ENCODE results near the gene CEP104.

Gene CEP104

DNA sequence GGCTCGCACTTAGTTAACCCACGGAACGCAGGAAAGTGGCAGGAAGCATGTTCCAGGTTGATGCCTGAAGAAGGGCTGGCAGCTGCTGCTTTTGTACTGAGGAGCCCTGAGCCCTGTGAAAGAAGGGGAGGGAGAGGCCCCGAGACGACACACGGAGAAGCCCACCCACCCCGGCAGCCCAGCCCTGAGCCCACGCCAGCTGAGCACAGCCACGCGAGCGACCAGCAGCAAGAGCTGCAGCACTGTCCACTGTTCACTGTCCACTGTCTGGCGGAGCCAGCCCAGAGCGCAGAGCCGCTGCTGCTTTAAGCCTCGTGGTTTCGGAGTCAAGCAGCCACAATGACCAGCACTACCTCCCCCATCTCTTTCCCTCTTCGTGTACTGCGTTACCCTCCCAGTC lies 66.1 kb downstream of the CEP104 start:
- no peak overlapping the region for H3K4me3 ChIP-seq (ENCODE audit: low read depth, low read length)
- TF ChIP-seq, protein P1, sequence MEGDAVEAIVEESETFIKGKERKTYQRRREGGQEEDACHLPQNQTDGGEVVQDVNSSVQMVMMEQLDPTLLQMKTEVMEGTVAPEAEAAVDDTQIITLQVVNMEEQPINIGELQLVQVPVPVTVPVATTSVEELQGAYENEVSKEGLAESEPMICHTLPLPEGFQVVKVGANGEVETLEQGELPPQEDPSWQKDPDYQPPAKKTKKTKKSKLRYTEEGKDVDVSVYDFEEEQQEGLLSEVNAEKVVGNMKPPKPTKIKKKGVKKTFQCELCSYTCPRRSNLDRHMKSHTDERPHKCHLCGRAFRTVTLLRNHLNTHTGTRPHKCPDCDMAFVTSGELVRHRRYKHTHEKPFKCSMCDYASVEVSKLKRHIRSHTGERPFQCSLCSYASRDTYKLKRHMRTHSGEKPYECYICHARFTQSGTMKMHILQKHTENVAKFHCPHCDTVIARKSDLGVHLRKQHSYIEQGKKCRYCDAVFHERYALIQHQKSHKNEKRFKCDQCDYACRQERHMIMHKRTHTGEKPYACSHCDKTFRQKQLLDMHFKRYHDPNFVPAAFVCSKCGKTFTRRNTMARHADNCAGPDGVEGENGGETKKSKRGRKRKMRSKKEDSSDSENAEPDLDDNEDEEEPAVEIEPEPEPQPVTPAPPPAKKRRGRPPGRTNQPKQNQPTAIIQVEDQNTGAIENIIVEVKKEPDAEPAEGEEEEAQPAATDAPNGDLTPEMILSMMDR (IDR thresholded peaks at IDR 0.05; ENCODE audit: low read depth, low read length, missing control alignments) = no peak
- DNase-seq (ENCODE audit: low read depth) = no peak

- no peak overlapping the region for H3K4me3 ChIP-seq (ENCODE audit: low read depth, low read length)
- TF ChIP-seq, protein P1 (IDR thresholded peaks at IDR 0.05; ENCODE audit: low read depth, low read length, missing control alignments) = no peak
- DNase-seq (ENCODE audit: low read depth) = no peak
Observed at GRCh38 chr1:3790500-3790923, 66.5 kb downstream of the CEP104 start.

- no peak overlapping the region for H3K4me3 ChIP-seq (ENCODE audit: low read depth, low read length)
- TF ChIP-seq, protein P1 (IDR thresholded peaks at IDR 0.05; ENCODE audit: low read depth, low read length, missing control alignments) = no peak
Observed at GRCh38 chr1:3789421-3790300, 67.3 kb downstream of the CEP104 start.

DNA sequence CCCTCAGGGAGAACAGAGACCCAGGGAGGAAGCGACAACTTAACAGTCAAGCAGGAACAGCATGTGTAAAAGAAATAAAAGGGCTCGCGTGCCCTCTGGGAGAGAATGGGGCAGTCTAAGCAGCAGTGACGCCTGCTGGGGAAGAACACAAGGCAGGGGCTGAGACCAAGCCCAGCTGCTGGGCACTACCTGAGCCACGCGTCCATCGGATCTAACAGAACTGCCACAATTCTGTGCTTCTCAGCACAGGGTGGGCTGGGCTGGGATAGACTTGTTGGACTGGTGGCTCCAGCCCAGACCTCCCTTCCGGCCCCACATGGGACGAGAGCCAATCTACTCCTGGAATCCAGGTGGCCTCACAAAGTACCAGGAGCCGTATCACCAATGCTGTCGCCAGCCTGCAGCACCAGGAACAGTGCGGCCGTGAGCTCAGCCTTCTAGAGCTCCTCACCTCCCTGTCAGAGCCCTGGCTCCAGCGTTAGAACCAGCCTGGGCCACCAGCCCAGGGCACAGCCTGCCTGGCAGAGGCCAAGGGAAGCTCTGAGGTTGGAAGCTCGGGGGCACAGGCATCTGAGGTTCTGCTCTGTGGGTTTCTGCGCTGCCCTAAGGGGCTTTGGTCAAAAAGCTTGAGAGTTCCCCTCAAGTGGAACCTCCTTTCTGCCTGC lies 68.1 kb downstream of the CEP104 start:
- TF ChIP-seq, protein P1 (IDR thresholded peaks at IDR 0.05; ENCODE audit: low read depth, low read length, missing control alignments) = no peak
- H3K4me3 ChIP-seq (ENCODE audit: low read depth, low read length) = no peak overlapping the region
- no peak for DNase-seq (ENCODE audit: low read depth)

More at GRCh38 chr1:3789421-3790300, 67.3 kb downstream of the CEP104 start:
- DNase-seq (ENCODE audit: low read depth) = no peak

- DNase-seq (ENCODE audit: low read depth) = no peak
- H3K4me3 ChIP-seq (ENCODE audit: low read depth, low read length) = no peak overlapping the region
- TF ChIP-seq, protein P1 (IDR thresholded peaks at IDR 0.05; ENCODE audit: low read depth, low read length, missing control alignments) = no peak
Observed at GRCh38 chr1:3787745-3788605, 69.0 kb downstream of the CEP104 start.

DNA sequence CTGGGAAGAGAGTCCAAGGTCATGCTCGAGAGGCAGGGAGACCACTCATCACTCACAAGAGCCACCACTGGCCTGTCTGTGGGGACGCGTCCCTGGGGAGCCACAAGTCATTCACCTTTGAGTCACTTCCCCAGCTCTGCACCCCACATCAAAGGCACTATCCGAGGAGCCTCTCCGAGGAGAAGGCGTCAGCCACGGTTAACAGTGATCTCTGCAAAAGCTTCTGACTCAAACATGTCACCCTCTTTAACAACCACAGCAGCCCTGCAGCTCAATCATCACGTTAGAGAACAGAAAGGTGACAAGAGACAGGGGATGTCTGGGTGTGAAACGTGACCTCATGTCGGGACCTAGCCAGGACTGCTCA lies 69.7 kb downstream of the CEP104 start:
- DNase-seq (ENCODE audit: low read depth) = no peak
- TF ChIP-seq, protein P1 (IDR thresholded peaks at IDR 0.05; ENCODE audit: low read depth, low read length, missing control alignments) = no peak

More for the DNA sequence above, 69.7 kb downstream of the CEP104 start:
- H3K4me3 ChIP-seq (ENCODE audit: low read depth, low read length) = no peak overlapping the region
